ENCODE results near the gene TMPRSS11E. TPM values are rescaled to one million over a fixed set of nuclear protein-coding genes. Genes with fewer than 3 reads are reported as not detected.
"Not testable (repeated sequence)": the region's sequence is repeated elsewhere in the genome, so short reads cannot be mapped to it uniquely, and the experiment has no call there.

Gene TMPRSS11E
- total RNA-seq, 2 experiments from 2014 or later, result 0.15 TPM

DNA sequence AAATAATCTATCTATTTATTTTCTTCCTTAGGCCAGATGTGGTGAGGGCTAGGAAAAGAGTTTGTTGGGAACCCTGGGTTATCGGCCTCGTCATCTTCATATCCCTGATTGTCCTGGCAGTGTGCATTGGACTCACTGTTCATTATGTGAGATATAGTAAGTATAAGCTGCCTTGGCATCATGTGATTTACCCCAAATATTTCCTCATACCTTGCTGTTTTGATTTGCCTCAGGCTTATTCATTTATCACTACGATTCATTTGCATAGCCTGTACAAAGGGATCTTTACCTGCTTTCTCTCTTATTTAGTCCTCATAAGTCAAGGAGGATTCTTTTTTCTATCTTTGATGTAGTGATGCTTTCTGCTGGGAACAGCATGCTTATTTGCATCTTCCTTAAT is 14.5 kb downstream of the TMPRSS11E start:
- CTCF ChIA-PET, result no interaction called here
- POLR2A ChIA-PET, result no interaction called here

- POLR2A ChIA-PET, result no interaction called here
- CTCF ChIA-PET, result no interaction called here
These were observed 15.4 kb downstream of the TMPRSS11E start for GRCh38 chr4:68462691-68463090.

DNA sequence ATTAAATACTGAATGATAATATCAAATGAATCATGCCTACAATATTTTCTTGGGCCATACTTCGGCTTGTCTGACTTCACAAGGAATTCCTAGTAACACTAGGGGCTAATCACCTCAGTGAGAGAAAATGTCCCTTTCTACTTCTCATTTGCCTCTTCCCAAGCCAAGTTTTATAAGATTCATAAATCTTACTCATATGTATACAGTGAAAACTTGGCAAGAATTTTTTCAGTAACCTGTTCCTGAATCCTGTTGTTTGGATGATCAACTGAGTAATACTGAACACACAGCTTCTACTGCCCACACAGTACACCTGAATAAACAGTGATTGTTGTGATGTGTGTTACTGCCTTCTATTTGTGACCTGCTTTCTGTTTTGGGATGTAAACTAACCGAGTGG is 16.5 kb downstream of the TMPRSS11E start:
- POLR2A ChIA-PET, result no interaction called here
- CTCF ChIA-PET, result no interaction called here

- ChIA-PET CTCF (no interaction called here), POLR2A (no interaction called here)
These were observed 17.8 kb downstream of the TMPRSS11E start for GRCh38 chr4:68465058-68465457.

DNA sequence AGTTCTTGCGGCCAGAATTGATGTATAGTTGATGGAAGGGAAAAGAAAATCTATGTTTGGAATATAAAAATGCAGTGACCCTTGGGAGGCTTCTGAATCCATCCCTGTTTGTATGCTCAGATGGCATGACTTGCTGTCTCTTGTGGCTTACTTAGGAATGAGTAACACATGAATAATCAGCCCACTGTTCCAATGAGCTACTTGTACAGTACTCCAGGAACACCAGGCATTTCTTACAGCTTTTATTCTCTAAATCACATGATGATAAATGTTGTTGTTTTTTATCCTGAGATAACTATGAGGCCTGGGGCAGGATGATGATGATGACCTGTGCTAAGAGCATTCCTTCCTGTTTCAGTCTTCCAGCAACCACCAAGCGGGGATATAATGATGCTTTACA is 18.9 kb downstream of the TMPRSS11E start:
- CTCF ChIA-PET, result no interaction called here

GRCh38 chr4:68466751-68467150 is 19.5 kb downstream of the TMPRSS11E start:
- POLR2A ChIA-PET, result no interaction called here
- CTCF ChIA-PET, result interaction anchor here (0.8 kb wide), 1 partner anchor 195 kb away, joined by 5 read pairs; no protein-coding TSS in a partner anchor

More for the DNA sequence above, 18.9 kb downstream of the TMPRSS11E start:
- POLR2A ChIA-PET, result no interaction called here

DNA sequence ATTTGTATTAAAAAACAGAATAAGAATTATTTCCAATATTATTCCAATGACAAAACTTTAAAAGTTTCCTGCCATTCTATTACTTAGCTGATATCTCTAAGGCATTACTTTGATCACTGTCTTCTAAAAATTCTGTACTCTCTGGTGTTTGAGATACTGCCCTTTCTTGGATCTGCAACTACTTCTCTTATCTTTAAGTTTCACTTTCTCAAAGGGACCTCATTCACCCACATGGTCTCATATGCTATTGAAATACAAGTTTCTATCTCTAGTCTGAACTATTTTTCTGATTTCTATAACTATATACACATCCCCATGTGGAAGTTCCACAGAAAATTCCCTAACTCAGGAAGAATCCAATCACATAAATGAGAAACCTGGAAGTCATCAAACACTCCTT is 22.2 kb downstream of the TMPRSS11E start:
- ChIA-PET POLR2A (no interaction called here), CTCF (no interaction called here)

DNA sequence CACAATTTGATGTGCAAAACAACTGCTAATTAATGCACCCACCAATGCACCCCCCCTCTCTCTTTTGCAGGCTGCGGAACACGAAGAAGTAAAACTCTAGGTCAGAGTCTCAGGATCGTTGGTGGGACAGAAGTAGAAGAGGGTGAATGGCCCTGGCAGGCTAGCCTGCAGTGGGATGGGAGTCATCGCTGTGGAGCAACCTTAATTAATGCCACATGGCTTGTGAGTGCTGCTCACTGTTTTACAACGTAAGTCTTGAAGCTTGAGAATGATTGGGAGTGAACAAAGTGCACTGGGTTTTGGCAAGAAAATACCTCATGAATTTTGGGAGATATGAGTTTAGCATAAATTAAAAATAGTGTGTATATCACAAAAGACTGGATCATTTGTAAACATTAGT is 28.9 kb downstream of the TMPRSS11E start:
- ChIA-PET POLR2A (no interaction called here), CTCF (no interaction called here)

GRCh38 chr4:68489338-68489737 is 42.1 kb downstream of the TMPRSS11E start:
- CTCF ChIA-PET, result no interaction called here
- POLR2A ChIA-PET, result no interaction called here

- ChIA-PET CTCF (interaction anchor here (0.7 kb wide), 3 partner anchors 46 to 1081 kb away, joined by 3 to 5 read pairs (median 4); no protein-coding TSS in a partner anchor), POLR2A (no interaction called here)
These were observed 43.7 kb downstream of the TMPRSS11E start for GRCh38 chr4:68490826-68491457.

GRCh38 chr4:68494688-68495087 is 47.4 kb downstream of the TMPRSS11E start:
- POLR2A ChIA-PET, result no interaction called here

DNA sequence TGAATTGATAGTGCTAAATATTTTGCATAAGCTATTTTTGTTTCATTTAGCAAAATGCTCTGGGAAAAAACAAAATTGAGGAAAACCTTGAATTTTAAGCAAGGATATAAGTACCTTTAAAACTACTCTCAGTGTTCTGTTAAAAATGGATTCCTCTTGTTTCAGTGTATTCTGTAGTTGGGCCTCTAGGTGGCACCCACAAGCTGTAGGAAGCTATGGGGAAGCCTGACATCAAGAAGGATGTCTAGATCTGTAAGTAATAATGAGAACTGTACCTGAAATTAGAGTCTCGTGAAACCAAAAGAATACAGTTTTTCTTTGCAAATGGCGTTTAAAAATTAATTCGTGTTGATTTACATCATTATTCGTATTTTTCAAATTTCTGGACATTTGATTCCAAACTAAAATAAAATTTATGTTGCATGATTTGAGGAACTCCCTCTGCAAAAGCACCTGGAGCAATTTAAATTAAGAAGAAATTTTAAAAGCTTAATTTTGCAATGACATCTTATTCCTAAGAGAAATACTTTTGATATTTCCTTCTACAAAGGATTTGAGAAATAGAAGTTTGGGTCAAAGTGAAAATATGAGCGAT is 51.2 kb downstream of the TMPRSS11E start:
- ChIA-PET CTCF (no interaction called here), POLR2A (no interaction called here)

More at GRCh38 chr4:68494688-68495087, 47.4 kb downstream of the TMPRSS11E start:
- CTCF ChIA-PET, result no interaction called here

- ChIA-PET CTCF (no interaction called here), POLR2A (no interaction called here)
These were observed 51.8 kb downstream of the TMPRSS11E start for GRCh38 chr4:68499021-68499420.

GRCh38 chr4:68503462-68503861 is 56.2 kb downstream of the TMPRSS11E start:
- CTCF ChIA-PET, POLR2A ChIA-PET: not testable (repeated sequence)

- POLR2A ChIA-PET, CTCF ChIA-PET: not testable (repeated sequence)
These were observed 57.6 kb downstream of the TMPRSS11E start for GRCh38 chr4:68504836-68505235.

DNA sequence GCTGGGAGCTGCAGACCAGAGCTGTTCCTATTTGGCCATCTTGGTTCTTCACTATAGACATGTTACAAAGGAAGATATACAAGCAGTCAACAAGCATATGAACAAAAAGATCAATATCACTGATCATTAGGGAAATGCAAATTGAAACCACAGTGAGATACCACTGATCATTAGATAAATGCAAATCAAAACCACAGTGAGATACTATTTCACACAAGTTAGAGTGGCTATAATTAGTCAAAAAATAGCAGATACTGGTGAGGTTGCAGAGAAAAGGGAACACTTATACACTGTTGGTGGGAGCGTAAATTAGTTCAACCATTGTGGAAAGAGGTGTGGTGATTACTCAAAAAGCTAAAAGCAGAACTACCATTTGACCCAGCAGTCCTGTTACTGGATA is 58.2 kb downstream of the TMPRSS11E start:
- POLR2A ChIA-PET, CTCF ChIA-PET: not testable (repeated sequence)

GRCh38 chr4:68518889-68519288 is 71.6 kb downstream of the TMPRSS11E start:
- CTCF ChIA-PET, result no interaction called here

DNA sequence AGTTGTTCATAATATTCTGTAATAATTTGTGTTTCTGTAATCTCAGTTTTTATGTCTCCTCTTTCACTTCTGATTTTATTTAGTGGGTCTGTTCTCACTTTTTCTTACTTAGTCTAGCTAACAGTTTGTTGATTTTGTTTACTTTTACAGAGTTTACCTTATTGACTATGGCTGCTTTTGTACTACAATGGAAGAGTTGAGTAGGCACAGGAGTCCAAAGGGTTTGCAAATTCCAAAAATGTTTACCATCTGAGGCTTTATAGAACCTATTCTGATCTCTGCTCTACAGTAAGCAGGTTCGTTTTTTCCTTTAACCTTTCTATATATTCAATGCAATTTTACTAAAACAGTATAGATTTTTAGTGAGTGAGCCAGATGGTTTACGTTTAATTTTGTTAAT is 73.7 kb downstream of the TMPRSS11E start:
- CTCF ChIA-PET, result no interaction called here
- POLR2A ChIA-PET, result no interaction called here

More at GRCh38 chr4:68518889-68519288, 71.6 kb downstream of the TMPRSS11E start:
- POLR2A ChIA-PET, result no interaction called here

- CTCF ChIA-PET, result not testable (repeated sequence)
These were observed 75.0 kb downstream of the TMPRSS11E start for GRCh38 chr4:68522232-68522631.

DNA sequence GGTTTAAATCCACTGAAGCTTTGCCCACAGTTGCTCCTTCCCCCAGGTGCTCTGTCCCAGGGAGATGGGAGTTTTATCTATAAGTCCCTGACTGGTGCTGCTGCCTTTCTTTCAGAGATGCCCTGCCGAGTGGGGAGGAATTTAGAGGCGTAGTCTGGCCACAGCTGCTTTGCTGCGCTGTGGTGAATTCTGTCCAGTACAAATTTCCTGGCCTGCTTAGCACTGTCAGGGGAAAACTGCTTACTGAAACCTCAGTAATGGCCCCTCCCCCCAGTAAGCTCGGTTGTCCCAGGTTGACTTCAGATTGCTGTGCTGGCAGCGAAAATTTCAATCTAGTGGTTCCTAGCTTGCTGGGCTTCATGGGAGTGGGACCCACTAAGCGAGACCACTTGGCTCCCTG is 88.7 kb downstream of the TMPRSS11E start:
- ChIA-PET POLR2A (no interaction called here), CTCF (no interaction called here)

More at GRCh38 chr4:68522232-68522631, 75.0 kb downstream of the TMPRSS11E start:
- POLR2A ChIA-PET, result not testable (repeated sequence)

GRCh38 chr4:68536375-68536774 is 89.1 kb downstream of the TMPRSS11E start:
- ChIA-PET CTCF (no interaction called here), POLR2A (no interaction called here)

- POLR2A ChIA-PET, CTCF ChIA-PET: not testable (repeated sequence)
These were observed 95.5 kb downstream of the TMPRSS11E start for GRCh38 chr4:68542742-68543141.
